ENCODE measurements around the gene STH.
"Not testable (repeated sequence)": the region's sequence is repeated elsewhere in the genome, so short reads cannot be mapped to it uniquely, and the experiment has no call there.

Gene STH

DNA sequence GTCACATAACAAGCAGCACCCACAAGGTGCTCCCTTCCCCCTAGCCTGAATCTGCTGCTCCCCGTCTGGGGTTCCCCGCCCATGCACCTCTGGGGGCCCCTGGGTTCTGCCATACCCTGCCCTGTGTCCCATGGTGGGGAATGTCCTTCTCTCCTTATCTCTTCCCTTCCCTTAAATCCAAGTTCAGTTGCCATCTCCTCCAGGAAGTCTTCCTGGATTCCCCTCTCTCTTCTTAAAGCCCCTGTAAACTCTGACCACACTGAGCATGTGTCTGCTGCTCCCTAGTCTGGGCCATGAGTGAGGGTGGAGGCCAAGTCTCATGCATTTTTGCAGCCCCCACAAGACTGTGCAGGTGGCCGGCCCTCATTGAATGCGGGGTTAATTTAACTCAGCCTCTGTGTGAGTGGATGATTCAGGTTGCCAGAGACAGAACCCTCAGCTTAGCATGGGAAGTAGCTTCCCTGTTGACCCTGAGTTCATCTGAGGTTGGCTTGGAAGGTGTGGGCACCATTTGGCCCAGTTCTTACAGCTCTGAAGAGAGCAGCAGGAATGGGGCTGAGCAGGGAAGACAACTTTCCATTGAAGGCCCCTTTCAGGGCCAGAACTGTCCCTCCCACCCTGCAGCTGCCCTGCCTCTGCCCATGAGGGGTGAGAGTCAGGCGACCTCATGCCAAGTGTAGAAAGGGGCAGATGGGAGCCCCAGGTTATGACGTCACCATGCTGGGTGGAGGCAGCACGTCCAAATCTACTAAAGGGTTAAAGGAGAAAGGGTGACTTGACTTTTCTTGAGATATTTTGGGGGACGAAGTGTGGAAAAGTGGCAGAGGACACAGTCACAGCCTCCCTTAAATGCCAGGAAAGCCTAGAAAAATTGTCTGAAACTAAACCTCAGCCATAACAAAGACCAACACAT is at the start of gene STH:
TSS of gene STH (plus strand) at position 264 of the 913 bp plus-strand sequence. CDS start at position 294, 30 bp downstream.
- no peak for DNase-seq

DNA sequence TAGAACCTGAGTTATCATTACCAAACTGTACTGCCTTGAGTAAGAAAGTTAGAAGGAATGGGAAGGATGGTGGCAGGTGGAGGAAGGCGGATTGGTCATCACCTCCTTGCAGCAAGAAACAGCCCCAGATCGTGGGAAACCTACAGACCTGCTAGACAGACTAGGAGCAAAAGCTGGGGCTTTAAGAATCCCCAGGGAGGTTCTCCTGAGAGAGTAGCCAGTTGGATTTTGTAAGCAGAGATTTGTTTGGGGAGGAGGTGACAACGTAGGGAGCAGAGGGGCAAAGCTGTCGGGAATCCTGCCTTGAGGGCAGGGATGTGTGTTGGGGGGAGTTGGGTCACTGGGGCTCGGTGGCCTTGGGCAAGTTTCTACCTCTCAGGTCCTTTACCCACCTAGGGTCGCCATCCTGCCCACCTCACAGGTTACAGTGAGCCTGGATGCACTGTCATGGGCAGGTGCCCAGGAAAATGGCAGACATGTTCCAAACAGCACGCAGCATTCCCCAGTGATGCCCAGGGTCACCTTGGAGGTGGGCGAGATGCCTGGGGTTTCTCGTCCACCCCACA is 49.2 kb upstream of the STH start:
- DNase-seq, result no peak

DNA sequence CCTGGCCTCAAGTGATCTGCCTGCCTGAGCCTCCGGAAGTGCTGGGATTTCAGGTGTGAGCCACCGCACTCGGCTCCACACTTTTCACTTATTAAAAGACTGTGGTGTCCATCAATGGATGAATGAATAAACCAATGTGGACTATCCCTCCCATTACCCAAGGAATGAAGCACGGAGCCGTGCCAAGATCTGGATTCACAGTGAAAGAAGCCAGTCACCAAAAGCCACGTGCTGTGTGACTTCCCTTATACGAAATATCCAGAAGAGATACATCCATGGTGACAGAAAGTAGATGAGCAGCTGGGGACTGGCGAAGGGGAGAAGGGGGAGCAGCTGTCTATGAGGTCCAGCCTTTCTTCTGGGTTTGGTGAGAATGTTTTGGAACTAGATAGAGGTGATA is 48.2 kb upstream of the STH start:
- DNase-seq, result no peak

DNA sequence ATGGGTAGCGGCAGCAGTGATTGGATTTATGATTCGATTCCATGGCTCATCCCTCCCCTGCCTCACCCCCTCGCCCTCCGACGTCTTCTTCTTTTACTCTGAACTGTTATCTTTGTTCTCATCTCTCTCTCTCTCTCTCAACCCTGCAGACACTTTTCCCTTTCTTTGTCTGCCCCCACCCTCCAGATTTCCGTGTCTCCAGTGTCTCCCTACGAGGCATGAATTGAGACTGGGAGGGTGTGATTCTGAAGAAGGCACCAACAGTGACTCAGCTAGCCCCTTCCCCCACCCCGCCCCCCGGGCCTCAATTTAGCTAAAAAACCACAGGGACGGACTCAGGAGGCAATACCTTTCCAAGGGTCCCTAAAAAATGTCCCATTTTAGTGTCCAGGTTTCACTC is 47.6 kb upstream of the STH start:
- no peak for DNase-seq

DNA sequence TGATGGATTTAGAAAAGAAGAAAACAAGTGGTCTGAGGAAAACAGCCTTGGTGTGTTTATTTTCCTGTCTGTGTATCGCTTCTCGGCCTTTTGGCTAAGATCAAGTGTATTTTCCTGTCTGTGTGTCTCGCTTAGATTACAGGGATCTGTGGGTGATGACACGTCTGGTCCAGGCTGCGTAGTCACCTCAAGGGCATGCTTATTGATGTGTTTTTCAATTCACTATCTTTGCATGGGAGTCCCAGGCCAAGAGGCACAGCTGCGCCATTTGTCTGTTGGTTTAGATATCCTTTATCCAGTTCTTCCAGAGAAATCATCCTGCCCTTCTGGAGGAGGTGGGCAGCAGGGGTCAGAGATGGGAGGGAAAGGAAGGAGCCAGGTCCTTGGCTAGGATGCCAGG is 47.1 kb upstream of the STH start:
- DNase-seq, result no peak

GRCh38 chr17:45952814-45953320 is 46.2 kb upstream of the STH start:
- DNase-seq, result no peak

DNA sequence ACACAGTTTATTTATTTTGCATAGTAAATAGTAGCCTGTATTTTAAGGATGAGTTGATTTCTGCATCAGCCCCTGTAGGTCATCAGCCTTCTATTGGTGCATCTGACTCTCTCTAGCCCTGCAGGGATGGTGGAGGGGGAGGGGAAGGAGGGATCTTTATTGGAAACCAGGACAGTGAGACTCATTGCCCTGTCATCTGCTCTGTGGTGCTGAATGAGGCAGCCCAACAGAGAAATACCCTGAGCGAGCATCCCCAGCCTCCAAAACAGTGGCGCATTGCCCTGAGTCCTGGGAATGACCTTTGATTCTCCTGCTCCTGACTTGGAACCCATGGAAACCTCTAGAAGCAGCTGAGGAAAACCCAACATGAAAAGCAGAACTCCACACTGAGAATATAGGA is 45.5 kb upstream of the STH start:
- no peak for DNase-seq

GRCh38 chr17:45954914-45955313 is 44.1 kb upstream of the STH start:
- no peak for DNase-seq

GRCh38 chr17:45955326-45955725 is 43.7 kb upstream of the STH start:
- DNase-seq, result no peak

DNA sequence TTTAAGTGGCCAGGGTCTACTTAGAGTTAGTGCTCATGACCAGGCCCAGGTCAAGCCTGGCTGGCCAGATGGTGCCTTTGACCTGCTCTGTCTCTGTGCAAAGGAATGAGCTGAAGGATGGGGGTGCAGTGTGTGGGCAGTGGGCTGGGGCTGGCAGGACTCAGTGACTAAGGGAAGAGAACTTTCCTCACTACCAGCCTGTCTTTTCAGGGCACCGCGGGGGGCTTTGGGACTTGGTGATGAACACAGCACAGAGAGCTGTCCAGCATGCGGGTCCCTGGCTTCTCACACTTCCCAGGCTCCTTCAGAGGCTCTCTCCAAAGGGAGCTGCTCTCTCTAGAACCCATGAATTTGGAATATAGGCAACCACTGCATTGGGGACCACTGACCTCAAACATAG is 43.0 kb upstream of the STH start:
- no peak for DNase-seq

DNA sequence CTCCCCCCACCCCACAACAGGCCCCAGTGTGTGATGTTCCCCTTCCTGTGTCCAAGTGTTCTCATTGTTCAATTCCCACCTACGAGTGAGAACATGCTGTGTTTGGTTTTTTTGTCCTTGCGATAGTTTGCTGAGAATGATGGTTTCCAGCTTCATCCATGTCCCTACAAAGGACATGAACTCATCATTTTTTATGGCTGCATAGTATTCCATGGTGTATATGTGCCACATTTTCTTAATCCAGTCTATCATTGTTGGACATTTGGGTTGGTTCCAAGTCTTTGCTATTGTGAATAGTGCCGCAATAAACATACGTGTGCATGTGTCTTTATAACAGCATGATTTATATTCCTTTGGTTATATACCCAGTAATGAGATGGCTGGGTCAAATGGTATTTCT is 42.3 kb upstream of the STH start:
- DNase-seq, result not testable (repeated sequence)

GRCh38 chr17:45958307-45958706 is 40.7 kb upstream of the STH start:
- DNase-seq, result no peak

GRCh38 chr17:45958994-45959665 is 39.9 kb upstream of the STH start:
- no peak for DNase-seq

DNA sequence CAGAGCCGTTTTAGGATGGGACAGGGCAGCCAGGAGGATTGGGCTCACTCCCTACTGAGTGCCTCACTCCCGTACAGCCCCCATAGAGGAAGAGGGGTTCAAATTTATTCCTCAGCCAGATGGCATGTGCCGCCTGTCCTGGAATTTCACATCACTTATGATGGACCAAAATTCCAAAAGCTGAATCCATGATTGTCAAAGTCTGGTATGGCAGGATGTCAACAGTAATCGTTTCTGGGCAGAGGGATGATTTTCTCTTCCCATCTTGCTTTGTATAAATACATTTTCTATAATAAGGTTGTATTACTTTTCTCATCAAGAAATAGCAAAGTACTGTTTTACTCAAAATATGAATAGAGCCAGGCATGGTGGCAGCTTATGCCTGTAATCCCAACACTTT is 38.7 kb upstream of the STH start:
- no peak for DNase-seq

DNA sequence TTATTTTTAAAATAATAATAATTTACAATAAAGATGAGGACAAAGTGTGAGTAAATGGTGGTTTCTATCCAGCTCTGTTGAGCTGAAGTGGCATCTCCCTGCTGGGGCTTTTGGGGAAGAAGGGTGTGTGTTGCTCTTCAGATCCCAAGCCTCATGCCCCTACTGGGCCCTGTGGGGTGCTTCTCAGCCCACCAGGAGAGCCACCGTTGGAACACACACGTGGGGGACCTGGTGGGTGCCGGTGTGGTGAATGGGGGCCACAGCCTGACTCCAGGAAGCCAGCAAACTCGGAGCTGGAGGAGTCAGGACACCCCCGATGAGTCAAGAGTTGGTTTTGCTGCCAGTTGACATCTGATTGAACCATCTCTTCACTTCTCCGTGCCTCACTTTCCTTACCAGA is 37.8 kb upstream of the STH start:
- DNase-seq, result no peak

DNA sequence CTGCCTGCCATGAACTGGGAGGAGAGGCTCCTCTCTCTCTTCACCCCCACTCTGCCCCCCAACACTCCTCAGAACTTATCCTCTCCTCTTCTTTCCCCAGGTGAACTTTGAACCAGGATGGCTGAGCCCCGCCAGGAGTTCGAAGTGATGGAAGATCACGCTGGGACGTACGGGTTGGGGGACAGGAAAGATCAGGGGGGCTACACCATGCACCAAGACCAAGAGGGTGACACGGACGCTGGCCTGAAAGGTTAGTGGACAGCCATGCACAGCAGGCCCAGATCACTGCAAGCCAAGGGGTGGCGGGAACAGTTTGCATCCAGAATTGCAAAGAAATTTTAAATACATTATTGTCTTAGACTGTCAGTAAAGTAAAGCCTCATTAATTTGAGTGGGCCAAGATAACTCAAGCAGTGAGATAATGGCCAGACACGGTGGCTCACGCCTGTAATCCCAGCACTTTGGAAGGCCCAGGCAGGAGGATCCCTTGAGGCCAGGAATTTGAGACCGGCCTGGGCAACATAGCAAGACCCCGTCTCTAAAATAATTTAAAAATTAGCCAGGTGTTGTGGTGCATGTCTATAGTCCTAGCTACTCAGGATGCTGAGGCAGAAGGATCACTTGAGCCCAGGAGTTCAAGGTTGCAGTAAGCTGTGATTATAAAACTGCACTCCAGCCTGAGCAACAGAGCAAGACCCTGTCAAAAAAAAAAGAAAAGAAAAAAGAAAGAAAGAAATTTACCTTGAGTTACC is 36.7 kb upstream of the STH start:
- DNase-seq, result no peak

- DNase-seq, result no peak
Measured at GRCh38 chr17:45963283-45963682, 35.8 kb upstream of the STH start.

DNA sequence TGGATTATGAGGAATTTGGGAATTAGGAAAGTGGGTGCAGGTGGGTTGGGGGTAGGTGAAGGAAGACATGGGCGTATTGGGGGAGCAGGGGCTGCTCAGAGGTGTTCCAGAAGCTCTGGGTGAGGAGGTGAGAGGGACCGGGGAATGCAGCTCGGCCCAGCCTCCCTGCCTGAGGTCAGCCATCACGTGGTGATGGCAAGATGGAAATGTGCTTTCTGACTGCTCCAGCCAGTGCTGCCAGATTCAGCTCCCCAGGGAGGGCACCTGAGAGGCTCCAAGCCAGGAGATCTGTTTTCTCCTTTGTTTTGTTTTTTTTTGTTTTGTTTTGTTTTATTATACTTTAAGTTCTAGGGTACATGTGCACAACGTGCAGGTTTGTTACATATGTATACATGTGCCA is 35.2 kb upstream of the STH start:
- no peak for DNase-seq

- DNase-seq, result no peak
Measured at GRCh38 chr17:45964634-45965033, 34.4 kb upstream of the STH start.

DNA sequence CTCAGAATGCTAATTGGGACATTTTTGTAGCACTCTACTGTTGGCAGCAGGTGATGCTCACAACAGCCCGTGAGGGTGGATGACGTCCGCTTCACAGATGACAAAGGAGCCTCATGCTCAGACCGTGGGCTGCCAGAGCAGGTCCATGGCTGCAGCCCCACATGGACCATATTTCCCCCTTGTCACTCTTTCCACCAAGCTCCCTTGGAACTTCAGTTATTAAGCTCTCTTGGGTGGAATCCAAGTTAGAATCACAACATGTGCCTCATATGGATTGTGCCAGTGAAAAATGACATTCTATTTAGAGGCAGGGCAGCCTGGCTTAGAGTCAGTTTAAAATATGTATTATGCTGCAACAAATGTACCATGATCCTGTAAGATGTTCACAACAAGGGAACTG is 33.2 kb upstream of the STH start:
- DNase-seq, result no peak

DNA sequence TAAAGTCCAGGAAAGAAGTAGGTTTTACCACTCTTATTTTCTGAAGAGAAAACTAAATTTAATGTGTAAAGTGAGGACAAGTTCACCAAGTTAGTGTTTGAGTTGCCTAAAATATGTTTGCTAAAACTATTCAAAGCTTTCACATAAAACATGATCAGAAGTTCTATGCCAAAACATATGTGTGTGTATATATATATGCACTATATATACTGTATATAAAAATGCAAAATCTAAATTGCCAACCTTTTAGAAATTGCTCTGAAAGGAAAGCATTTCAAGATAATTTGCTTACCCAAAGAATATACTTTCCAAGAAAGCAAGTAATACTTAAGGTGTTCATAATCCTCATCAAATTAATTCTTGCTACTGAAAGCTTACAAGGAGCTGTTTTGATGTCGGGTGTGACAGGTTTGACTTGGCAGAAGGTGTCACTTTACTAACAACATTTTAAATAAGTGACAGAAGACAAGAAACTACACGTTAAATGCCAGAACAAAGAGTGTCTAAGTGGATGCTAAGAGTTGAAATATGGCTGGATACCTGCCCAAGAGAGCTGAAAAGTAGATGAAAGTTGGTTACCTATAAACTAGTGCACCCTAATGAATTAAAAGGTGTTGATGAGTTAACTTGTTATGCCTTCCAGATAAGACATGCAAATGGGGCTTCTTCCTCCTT is 32.3 kb upstream of the STH start:
- no peak for DNase-seq

DNA sequence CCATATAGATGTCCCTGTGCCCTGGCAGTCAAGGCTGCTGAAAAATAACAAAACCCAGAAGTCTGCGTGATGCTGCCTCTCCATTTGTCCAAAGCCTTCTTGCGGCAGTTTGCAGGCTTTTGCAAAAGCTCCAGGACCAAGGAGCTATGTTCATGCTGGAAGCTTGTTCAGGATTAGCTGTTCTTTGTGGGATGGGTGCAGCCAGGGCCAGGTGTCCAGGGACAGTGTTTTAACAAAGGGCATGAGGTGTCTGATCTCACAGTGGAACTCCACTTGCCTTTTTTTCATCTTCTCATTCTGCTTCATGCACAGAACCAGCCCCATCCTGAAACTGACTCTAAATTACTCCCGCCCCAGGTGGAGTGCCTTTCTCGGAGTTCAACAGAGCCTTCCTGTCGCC is 31.7 kb upstream of the STH start:
- no peak for DNase-seq

DNA sequence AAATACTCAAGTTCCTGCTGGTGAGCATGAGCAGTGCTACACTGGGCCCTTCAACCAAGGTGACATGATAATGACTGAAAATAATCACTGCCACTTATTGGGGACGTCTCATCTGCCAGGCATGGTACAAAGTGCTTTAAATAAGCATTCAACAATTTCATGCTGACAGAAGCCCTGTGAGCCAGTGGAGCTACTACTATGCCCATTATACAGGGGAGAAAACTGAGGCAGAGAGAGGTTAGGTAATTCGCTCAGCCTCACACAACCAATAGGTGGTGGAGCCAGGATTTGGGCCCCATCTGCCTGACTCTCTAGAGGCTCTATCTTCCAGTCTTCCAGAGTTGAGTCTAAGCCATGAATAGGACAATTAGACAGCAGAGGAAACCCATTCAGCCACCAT is 30.3 kb upstream of the STH start:
- no peak for DNase-seq
